Central memory CD4-positive, alpha-beta T cell (primary cell): ENCODE data around the gene CCDC97.
"Not testable (repeated sequence)": the region's sequence is repeated elsewhere in the genome, so short reads cannot be mapped to it uniquely, and the experiment has no call there.

ENCODE experiments used
- DNase-seq: peaks from one replicate; pipeline ENCODE4 v3.0.0; 2022

CCDC97 gene

GRCh38 chr19:41364524-41365391, 54.8 kb downstream of the CCDC97 start:
- no peak for DNase-seq

- no peak for DNase-seq
Measured at GRCh38 chr19:41366089-41366488, 56.1 kb downstream of the CCDC97 start.

- DNase-seq: no peak
Measured at GRCh38 chr19:41367848-41368301, 57.9 kb downstream of the CCDC97 start.

GRCh38 chr19:41369769-41370168, 59.8 kb downstream of the CCDC97 start:
- no peak for DNase-seq

GRCh38 chr19:41371119-41371518, 61.1 kb downstream of the CCDC97 start:
- not testable (repeated sequence) for DNase-seq

GRCh38 chr19:41371541-41371940, 61.6 kb downstream of the CCDC97 start:
- no peak for DNase-seq

GRCh38 chr19:41372501-41372900, 62.5 kb downstream of the CCDC97 start:
- DNase-seq: no peak

GRCh38 chr19:41373993-41374392, 64.0 kb downstream of the CCDC97 start:
- no peak for DNase-seq
